ENCODE results near the gene CELA2A. TPM values are rescaled to one million over a fixed set of nuclear protein-coding genes. Genes with fewer than 3 reads are reported as not detected.

Gene CELA2A
- total and polyA plus RNA-seq, 4 experiments from 2014 or later, result not detected

DNA sequence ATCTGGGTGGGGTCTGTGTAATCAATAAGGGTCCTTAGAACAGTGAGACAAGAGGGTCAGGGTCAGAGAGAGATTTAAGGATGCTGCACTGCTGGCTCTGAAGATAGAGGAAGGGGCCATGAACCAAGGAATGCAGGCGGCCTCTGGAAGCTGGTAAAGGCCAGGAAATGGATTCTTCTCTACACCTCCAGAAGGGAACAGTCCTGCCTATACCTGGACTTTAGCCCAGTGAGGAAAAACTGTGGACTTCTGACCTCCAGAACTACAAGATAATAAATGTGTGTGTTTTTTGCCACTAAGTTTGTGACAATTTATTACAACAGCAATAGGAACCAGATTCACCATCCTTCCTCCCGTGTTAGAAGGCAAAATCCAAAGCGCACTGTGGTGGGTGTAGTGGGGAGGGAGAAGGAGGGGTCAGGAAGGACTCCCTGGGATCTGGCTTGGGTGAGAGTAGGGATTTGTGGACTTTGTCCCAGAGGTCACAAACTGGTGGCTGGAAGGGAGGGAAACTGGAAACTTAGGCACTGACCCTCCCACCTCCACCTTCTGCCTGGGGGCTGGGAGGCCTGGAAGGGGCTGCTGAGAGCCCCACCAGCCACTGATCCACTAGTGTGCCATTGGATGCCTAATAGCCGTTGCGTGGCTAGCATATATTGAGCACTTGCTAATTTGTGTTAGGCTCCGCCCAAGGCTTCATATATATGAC is 5.4 kb upstream of the CELA2A start:
- no peak overlapping the region for H3K4me3 Mint-ChIP-seq
- H3K36me3 Mint-ChIP-seq, result no peaks in the 10 kb centered on the region
- intact Hi-C loops (cut with micrococcal nuclease), result no loop called here
- H3K27me3 Mint-ChIP-seq, result peaks cover 4 to 5% of the 10 kb centered on the region in 2 donors
- no peaks in the 10 kb centered on the region for H3K9me3 ChIP-seq (ENCODE audit: control insufficient read depth in 1 of 2, low read length in 2 of 2)
- H3K27me3 ChIP-seq (ENCODE audit: insufficient read depth, low read length), result no peaks in the 10 kb centered on the region
- no peak for DNase-seq
- ChIA-PET CTCF (ENCODE audit: partially characterized antibody) (no interaction called here), POLR2A (ENCODE audit: partially characterized antibody) (no interaction called here)
- no peak overlapping the region for H3K4me3 ChIP-seq (ENCODE audit: low read length in 2 of 2)
- no peaks in the 10 kb centered on the region for H3K4me1 Mint-ChIP-seq
- H3K4me1 ChIP-seq (ENCODE audit: insufficient read depth, low read length), result no peaks in the 10 kb centered on the region
- no peak overlapping the region for H3K27ac ChIP-seq (ENCODE audit: low read depth, low read length)
- no peaks in the 10 kb centered on the region for H3K9me3 Mint-ChIP-seq
- H3K36me3 ChIP-seq (ENCODE audit: insufficient read depth, low read length), result no peaks in the 10 kb centered on the region
- no peak overlapping the region for H3K27ac Mint-ChIP-seq

DNA sequence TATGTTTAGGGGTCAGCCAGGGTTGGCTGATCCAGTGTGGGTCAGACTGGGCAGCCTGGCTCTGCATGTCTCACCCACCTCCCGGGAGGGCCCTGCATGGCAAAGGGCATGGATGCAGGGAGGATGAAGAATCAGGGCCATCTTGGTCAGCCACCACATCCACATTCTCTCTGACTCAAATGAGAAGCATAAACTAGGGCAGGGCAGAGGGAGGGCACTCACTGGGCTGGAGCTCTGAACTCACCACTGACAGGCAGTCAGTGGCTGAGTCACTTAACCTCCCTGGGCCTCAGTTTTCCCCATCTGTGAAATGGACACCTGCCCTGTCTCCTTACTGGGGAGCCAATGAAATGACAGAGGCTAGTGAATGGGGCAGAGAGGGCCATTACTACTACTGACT is 4.3 kb upstream of the CELA2A start:
- Histone ChIP-seq H3K27ac (ENCODE audit: low read depth, low read length) (no peak overlapping the region), H3K4me3 (ENCODE audit: low read length in 2 of 2) (no peak overlapping the region), H3K4me1 (ENCODE audit: insufficient read depth, low read length) (no peaks in the 10 kb centered on the region), H3K36me3 (ENCODE audit: insufficient read depth, low read length) (no peaks in the 10 kb centered on the region), H3K27me3 (ENCODE audit: insufficient read depth, low read length) (no peaks in the 10 kb centered on the region), H3K9me3 (ENCODE audit: control insufficient read depth in 1 of 2, low read length in 2 of 2) (no peaks in the 10 kb centered on the region)
- DNase-seq, result no peak
- Mint-ChIP-seq H3K36me3 (no peaks in the 10 kb centered on the region), H3K27ac (no peak overlapping the region), H3K27me3 (peaks cover 6 to 11% of the 10 kb centered on the region in 2 donors), H3K4me1 (no peaks in the 10 kb centered on the region), H3K4me3 (no peak overlapping the region), H3K9me3 (no peaks in the 10 kb centered on the region)
- ChIA-PET POLR2A (ENCODE audit: partially characterized antibody) (no interaction called here), CTCF (ENCODE audit: partially characterized antibody) (no interaction called here)
- intact Hi-C loops (cut with micrococcal nuclease), result no loop called here

- Histone ChIP-seq H3K9me3 (ENCODE audit: control insufficient read depth in 1 of 2, low read length in 2 of 2) (no peaks in the 10 kb centered on the region), H3K4me1 (ENCODE audit: insufficient read depth, low read length) (no peaks in the 10 kb centered on the region), H3K4me3 (ENCODE audit: low read length in 2 of 2) (no peak overlapping the region), H3K27me3 (ENCODE audit: insufficient read depth, low read length) (no peaks in the 10 kb centered on the region), H3K36me3 (ENCODE audit: insufficient read depth, low read length) (no peaks in the 10 kb centered on the region), H3K27ac (ENCODE audit: low read depth, low read length) (no peak overlapping the region)
- no peak overlapping the region for H3K4me3 Mint-ChIP-seq
- CTCF ChIA-PET (ENCODE audit: partially characterized antibody), result no interaction called here
- POLR2A ChIA-PET (ENCODE audit: partially characterized antibody), result no interaction called here
- intact Hi-C loops (cut with micrococcal nuclease), result no loop called here
- H3K36me3 Mint-ChIP-seq, result no peaks in the 10 kb centered on the region
- no peaks in the 10 kb centered on the region for H3K9me3 Mint-ChIP-seq
- peaks cover 5 to 12% of the 10 kb centered on the region in 2 donors for H3K27me3 Mint-ChIP-seq
- no peaks in the 10 kb centered on the region for H3K4me1 Mint-ChIP-seq
- DNase-seq, result no peak
- H3K27ac Mint-ChIP-seq, result no peak overlapping the region
Observed at GRCh38 chr1:15452866-15453571, 3.5 kb upstream of the CELA2A start.

- Mint-ChIP-seq H3K36me3 (no peaks in the 10 kb centered on the region), H3K9me3 (no peaks in the 10 kb centered on the region), H3K27ac (no peak overlapping the region), H3K4me1 (no peaks in the 10 kb centered on the region), H3K4me3 (no peak overlapping the region), H3K27me3 (peaks cover 5 to 12% of the 10 kb centered on the region in 2 donors)
- no peaks in the 10 kb centered on the region for H3K36me3 ChIP-seq (ENCODE audit: insufficient read depth, low read length)
- no peak overlapping the region for H3K27ac ChIP-seq (ENCODE audit: low read depth, low read length)
- no peaks in the 10 kb centered on the region for H3K9me3 ChIP-seq (ENCODE audit: control insufficient read depth in 1 of 2, low read length in 2 of 2)
- no peak overlapping the region for H3K4me3 ChIP-seq (ENCODE audit: low read length in 2 of 2)
- intact Hi-C loops (cut with micrococcal nuclease), result no loop called here
- H3K4me1 ChIP-seq (ENCODE audit: insufficient read depth, low read length), result no peaks in the 10 kb centered on the region
- H3K27me3 ChIP-seq (ENCODE audit: insufficient read depth, low read length), result no peaks in the 10 kb centered on the region
- DNase-seq, result no peak
- CTCF ChIA-PET (ENCODE audit: partially characterized antibody), result no interaction called here
- POLR2A ChIA-PET (ENCODE audit: partially characterized antibody), result no interaction called here
Observed at GRCh38 chr1:15453734-15454133, 2.8 kb upstream of the CELA2A start.

- H3K27me3 ChIP-seq (ENCODE audit: insufficient read depth, low read length), result no peaks in the 10 kb centered on the region
- no peaks in the 10 kb centered on the region for H3K9me3 ChIP-seq (ENCODE audit: control insufficient read depth in 1 of 2, low read length in 2 of 2)
- no peak for DNase-seq
- POLR2A ChIA-PET (ENCODE audit: partially characterized antibody), result no interaction called here
- intact Hi-C loops (cut with micrococcal nuclease), result no loop called here
- H3K27ac ChIP-seq (ENCODE audit: low read depth, low read length), result no peak overlapping the region
- no peaks in the 10 kb centered on the region for H3K36me3 ChIP-seq (ENCODE audit: insufficient read depth, low read length)
- Mint-ChIP-seq H3K4me1 (no peaks in the 10 kb centered on the region), H3K9me3 (no peaks in the 10 kb centered on the region), H3K36me3 (no peaks in the 10 kb centered on the region), H3K27me3 (peaks cover 5 to 12% of the 10 kb centered on the region in 2 donors), H3K27ac (no peak overlapping the region), H3K4me3 (no peak overlapping the region)
- H3K4me1 ChIP-seq (ENCODE audit: insufficient read depth, low read length), result no peaks in the 10 kb centered on the region
- CTCF ChIA-PET (ENCODE audit: partially characterized antibody), result no interaction called here
- H3K4me3 ChIP-seq (ENCODE audit: low read length in 2 of 2), result no peak overlapping the region
Observed at GRCh38 chr1:15454256-15454655, 2.3 kb upstream of the CELA2A start.

- intact Hi-C loops (cut with micrococcal nuclease), result no loop called here
- Mint-ChIP-seq H3K4me1 (no peaks in the 10 kb centered on the region), H3K4me3 (no peak overlapping the region)
Observed at GRCh38 chr1:15455522-15455921, 1.0 kb upstream of the CELA2A start.

GRCh38 chr1:15457585-15457984 is 1.1 kb downstream of the CELA2A start:
- Histone ChIP-seq H3K36me3 (ENCODE audit: insufficient read depth, low read length) (no peaks in the 10 kb centered on the region), H3K4me3 (ENCODE audit: low read length in 2 of 2) (no peak overlapping the region), H3K27me3 (ENCODE audit: insufficient read depth, low read length) (no peaks in the 10 kb centered on the region), H3K27ac (ENCODE audit: low read depth, low read length) (no peak overlapping the region), H3K9me3 (ENCODE audit: control insufficient read depth in 1 of 2, low read length in 2 of 2) (no peaks in the 10 kb centered on the region), H3K4me1 (ENCODE audit: insufficient read depth, low read length) (no peaks in the 10 kb centered on the region)
- no peak for DNase-seq
- no peaks in the 10 kb centered on the region for H3K4me1 Mint-ChIP-seq
- ChIA-PET POLR2A (ENCODE audit: partially characterized antibody) (no interaction called here), CTCF (ENCODE audit: partially characterized antibody) (no interaction called here)
- no peak overlapping the region for H3K4me3 Mint-ChIP-seq
- intact Hi-C loops (cut with micrococcal nuclease), result no loop called here
- H3K27me3 Mint-ChIP-seq, result peaks cover 2 to 9% of the 10 kb centered on the region in 2 donors
- no peaks in the 10 kb centered on the region for H3K9me3 Mint-ChIP-seq
- H3K36me3 Mint-ChIP-seq, result no peaks in the 10 kb centered on the region
- H3K27ac Mint-ChIP-seq, result no peak overlapping the region

More at GRCh38 chr1:15455522-15455921, 1.0 kb upstream of the CELA2A start:
- no peak overlapping the region for H3K4me3 ChIP-seq (ENCODE audit: low read length in 2 of 2)
- peaks cover 5 to 9% of the 10 kb centered on the region in 2 donors for H3K27me3 Mint-ChIP-seq
- CTCF ChIA-PET (ENCODE audit: partially characterized antibody), result no interaction called here
- no peaks in the 10 kb centered on the region for H3K4me1 ChIP-seq (ENCODE audit: insufficient read depth, low read length)
- no peak for DNase-seq
- no peaks in the 10 kb centered on the region for H3K9me3 ChIP-seq (ENCODE audit: control insufficient read depth in 1 of 2, low read length in 2 of 2)
- no peaks in the 10 kb centered on the region for H3K36me3 Mint-ChIP-seq
- H3K27ac Mint-ChIP-seq, result no peak overlapping the region
- no peaks in the 10 kb centered on the region for H3K27me3 ChIP-seq (ENCODE audit: insufficient read depth, low read length)
- H3K27ac ChIP-seq (ENCODE audit: low read depth, low read length), result no peak overlapping the region
- POLR2A ChIA-PET (ENCODE audit: partially characterized antibody), result no interaction called here
- H3K36me3 ChIP-seq (ENCODE audit: insufficient read depth, low read length), result no peaks in the 10 kb centered on the region
- no peaks in the 10 kb centered on the region for H3K9me3 Mint-ChIP-seq
